HG03095 (cell line): Measurements from ENCODE around the gene TGFB2.

Experiments used
- ATAC-seq: cut with Tn5 transposase; IDR thresholded peaks from one replicate; pipeline ENCODE4 v1.9.1; 2021; ENCODE audit warnings: moderate library complexity; ENCODE audit not compliant: unreplicated experiment

Gene TGFB2

DNA sequence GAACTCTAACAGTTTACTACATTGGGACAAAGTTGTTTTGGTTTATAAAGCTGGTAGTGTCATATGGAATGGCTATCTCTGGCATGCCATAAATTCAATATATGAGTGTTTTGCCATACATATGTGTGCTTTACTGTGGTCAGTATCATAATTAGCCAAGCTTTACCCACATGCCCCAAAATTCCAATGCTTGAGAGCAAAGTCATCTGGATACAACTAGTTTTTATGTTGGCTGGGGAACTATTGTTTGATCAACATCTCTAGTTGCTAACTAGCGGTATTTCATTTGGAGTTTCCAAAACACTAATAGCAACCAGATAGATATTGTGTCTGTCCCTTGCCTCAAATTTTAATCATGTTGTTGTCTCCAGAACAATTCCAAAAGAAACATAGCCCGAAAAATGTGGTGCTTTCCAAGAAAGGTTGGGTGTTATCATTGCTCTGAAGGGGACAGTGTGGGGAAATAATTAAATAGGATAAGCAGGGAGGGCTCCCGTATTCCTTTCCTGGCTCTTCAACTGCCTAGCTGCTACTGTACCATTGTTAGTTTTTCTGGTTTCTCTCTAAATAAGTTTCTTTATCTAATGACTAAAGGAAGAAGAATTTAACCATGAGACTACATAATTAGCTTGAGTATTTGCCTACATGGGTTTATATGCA is 136.1 kb downstream of the TGFB2 start:
- ATAC-seq = no peak

DNA sequence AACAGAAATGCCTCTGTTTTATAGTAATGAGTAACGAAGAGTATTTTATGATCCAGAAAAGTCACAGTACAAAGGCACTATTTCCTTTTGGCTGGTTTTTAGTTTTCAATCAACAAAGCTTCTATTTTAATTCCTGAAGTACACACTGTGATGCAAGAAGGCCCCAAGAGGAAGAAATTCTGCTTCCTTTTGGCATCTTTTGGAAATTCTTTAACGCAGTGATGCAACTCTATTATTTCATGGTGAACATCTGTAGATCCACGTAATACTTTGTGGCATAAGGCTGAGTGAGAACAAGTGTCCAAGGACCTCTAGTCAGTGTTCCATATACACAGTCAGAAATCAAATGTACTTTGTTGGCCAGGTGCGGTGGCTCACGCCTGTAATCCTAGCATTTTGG is 137.5 kb downstream of the TGFB2 start:
- ATAC-seq = no peak

DNA sequence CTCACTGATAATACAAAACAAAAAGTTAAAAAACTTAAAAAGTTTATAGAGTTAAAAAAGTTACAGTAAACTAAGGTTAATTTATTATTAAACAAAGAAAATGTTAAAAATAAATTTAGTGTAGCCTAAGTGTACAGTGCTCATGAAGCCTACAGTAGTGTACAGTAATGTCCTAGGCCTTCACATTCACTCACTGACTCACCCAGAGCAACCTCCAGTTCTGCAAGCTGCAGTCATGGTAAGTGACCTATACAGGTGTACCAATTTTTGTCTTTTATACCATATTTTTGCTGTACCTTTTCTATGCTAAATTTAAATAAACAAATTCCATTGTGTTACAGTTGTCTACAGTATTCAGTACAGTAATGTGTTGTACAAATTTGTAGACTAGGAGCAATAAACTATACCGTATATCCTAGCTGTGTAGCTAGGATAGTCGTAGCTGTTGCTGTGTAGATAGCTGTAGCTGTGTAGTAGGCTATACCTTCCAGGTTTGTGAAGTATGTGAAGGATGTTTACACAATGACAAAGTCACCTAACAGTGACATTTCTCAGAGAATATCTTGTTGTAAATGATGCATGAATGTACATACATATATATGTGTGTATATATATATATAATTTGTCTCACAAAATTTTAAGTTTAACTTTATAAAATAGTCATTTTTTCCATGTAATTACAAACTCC is 140.2 kb downstream of the TGFB2 start:
- no peak for ATAC-seq

DNA sequence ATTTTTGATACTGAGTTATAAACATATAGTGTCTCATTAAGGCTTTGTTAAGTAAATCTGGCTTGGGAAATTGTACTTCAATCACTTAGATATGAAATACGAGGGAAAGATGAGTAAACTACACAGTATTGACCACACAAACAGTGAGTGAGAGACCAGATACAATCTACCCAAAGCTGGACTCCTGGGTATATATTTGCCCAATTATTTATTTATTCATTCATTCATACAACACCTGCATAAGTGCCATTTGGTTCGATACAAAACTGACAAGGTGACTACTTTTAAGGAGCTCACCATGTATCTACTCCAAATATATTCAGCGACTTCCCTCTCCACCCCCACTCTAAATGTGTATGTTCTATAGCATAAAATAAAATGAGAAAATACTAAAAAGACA is 143.4 kb downstream of the TGFB2 start:
- no peak for ATAC-seq

DNA sequence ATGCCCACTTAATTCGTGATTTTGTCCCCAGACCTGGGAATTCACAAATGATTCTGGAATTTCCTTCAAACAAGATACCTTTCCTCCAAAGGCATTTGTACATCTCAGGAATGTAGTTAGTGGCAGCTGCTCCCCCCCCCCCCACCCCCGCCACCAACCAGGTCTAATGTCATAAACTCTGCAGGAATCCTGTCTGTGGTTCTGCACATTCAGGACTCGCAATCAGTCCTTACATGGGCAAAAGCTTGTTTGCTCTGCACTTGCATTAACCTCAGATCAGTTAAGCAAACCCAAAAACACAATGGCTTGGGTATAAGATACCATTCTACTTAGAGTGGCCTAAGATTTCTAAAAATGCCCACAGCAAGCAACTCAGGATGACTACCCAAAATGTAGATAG is 143.8 kb downstream of the TGFB2 start:
- ATAC-seq = no peak

DNA sequence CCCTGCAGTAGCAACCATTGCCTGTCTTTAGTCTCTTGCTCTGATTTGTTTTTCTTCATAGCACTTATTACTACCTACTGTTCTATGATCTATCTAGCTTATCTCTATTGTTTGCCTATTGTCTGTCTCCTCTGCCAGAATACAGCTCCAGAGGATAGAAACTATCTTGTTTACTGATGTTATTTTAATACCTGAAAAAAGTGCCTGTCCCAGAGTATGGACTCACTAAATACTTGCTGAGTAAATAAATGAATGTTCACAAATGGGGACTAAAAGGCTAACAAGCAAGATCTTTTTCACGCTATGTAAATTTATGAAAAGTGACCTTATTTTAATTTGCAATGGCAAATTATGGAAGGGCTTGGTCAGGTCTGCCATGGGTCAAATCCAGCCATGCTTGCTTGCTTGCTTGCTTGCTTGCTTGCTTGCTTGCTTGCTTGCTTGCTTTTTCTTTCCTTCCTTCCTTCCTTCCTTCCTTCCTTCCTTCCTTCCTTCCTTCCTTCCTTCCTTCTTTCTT is 145.3 kb downstream of the TGFB2 start:
- no peak for ATAC-seq

DNA sequence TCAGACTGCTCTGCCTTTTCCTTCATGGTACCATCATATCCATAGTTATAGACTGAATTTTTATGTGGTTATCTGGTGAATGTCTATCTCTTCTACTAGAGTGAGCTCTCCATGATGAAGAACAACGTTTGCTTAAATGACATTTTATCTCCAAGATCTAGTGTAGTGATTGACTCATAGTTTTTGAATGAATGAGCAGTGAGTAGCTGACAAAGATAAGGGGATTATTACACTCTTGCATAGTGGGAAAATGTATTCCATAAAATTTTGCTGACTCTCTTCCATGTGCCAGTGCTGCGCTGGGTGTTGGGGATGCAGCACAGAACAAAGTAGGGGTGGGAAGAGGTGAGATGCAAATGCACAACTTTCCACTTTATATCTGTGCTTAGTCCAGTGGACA is 147.7 kb downstream of the TGFB2 start:
- ATAC-seq = no peak

DNA sequence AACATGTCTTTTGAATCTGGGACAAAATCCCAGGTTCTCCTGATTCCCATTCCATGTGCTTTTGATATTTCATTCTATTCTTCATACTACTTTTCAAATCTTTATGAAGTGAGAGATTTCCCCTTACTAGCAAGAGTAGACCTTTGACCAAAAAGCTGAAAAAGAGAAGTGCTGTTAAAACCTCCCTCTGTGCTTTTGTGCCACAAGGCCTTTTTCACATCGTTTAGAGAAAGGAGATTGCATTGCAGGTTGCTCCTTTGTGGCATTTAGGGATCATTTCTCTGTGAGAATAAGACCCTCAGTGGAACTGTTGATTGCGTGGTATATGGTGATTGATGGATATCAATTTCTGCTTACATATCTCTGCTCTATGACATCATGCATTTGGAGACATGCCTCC is 148.8 kb downstream of the TGFB2 start:
- ATAC-seq = no peak
